Liver (tissue), 3 donors: ENCODE results near the gene LAT.

Source experiments
- RAD21 ChIP-seq, 2 donors: IDR thresholded peaks; 2 replicates each; pipeline ENCODE4 v1.6.1; 2016; ENCODE audit warnings: antibody characterized with exemption in 2 of 2, mild to moderate bottlenecking in 2 of 2
- ZBTB33 ChIP-seq: IDR thresholded peaks from 2 replicates; pipeline ENCODE4 v1.6.1; 2016; ENCODE audit warnings: antibody characterized with exemption
- TF ChIP-seq, protein P1 (sequence below): IDR thresholded peaks from 2 replicates; pipeline ENCODE4 v1.6.1; 2016; ENCODE audit warnings: antibody characterized with exemption, mild to moderate bottlenecking
- TF ChIP-seq, protein P2 (sequence below): fragments of 150-350 bp; IDR thresholded peaks from 2 replicates; pipeline ENCODE4 v1.5.1; 2017; ENCODE audit warnings: improper control_type of control experiment, low read depth, low read length; ENCODE audit not compliant: missing input control
- donor health status: healthy.
- donor health status: healthy.

DNA sequence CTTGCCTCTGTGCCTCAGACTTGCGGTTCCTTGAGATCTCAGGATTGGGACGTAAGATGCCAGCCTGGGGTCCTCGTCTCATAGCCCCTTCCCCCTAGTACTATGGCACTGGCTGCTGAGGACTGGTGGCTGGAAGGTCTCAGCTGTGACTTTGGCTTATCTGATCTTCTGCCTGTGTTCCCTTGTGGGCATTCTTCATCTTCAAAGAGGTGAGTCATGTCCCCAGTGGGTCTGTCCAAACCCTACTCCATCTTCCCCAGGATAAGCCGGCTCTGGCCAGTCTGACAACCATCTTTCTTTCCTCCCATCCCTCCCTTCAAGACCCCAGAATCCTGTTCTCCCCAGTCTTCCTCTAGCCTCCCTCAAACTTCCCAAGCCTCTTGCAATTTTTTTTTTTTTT, 49.5 kb upstream of the LAT start:
- TF ChIP-seq ZBTB33 = no peak
- TF ChIP-seq, protein P1, sequence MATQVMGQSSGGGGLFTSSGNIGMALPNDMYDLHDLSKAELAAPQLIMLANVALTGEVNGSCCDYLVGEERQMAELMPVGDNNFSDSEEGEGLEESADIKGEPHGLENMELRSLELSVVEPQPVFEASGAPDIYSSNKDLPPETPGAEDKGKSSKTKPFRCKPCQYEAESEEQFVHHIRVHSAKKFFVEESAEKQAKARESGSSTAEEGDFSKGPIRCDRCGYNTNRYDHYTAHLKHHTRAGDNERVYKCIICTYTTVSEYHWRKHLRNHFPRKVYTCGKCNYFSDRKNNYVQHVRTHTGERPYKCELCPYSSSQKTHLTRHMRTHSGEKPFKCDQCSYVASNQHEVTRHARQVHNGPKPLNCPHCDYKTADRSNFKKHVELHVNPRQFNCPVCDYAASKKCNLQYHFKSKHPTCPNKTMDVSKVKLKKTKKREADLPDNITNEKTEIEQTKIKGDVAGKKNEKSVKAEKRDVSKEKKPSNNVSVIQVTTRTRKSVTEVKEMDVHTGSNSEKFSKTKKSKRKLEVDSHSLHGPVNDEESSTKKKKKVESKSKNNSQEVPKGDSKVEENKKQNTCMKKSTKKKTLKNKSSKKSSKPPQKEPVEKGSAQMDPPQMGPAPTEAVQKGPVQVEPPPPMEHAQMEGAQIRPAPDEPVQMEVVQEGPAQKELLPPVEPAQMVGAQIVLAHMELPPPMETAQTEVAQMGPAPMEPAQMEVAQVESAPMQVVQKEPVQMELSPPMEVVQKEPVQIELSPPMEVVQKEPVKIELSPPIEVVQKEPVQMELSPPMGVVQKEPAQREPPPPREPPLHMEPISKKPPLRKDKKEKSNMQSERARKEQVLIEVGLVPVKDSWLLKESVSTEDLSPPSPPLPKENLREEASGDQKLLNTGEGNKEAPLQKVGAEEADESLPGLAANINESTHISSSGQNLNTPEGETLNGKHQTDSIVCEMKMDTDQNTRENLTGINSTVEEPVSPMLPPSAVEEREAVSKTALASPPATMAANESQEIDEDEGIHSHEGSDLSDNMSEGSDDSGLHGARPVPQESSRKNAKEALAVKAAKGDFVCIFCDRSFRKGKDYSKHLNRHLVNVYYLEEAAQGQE = no peak
- TF ChIP-seq, protein P2, sequence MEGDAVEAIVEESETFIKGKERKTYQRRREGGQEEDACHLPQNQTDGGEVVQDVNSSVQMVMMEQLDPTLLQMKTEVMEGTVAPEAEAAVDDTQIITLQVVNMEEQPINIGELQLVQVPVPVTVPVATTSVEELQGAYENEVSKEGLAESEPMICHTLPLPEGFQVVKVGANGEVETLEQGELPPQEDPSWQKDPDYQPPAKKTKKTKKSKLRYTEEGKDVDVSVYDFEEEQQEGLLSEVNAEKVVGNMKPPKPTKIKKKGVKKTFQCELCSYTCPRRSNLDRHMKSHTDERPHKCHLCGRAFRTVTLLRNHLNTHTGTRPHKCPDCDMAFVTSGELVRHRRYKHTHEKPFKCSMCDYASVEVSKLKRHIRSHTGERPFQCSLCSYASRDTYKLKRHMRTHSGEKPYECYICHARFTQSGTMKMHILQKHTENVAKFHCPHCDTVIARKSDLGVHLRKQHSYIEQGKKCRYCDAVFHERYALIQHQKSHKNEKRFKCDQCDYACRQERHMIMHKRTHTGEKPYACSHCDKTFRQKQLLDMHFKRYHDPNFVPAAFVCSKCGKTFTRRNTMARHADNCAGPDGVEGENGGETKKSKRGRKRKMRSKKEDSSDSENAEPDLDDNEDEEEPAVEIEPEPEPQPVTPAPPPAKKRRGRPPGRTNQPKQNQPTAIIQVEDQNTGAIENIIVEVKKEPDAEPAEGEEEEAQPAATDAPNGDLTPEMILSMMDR = no peak
- no peak for TF ChIP-seq RAD21 (IDR thresholded peaks at IDR 0.05)
